ENCODE measurements around the gene SOD1. TPM values are rescaled to one million over a fixed set of nuclear protein-coding genes. Genes with fewer than 3 reads are reported as not detected.

Gene SOD1
- total and polyA plus RNA-seq, 2 of the 13 experiments (the other 11 are each of a cell fraction or from before 2014, with no cell fraction given), result 317 to 537 TPM

GRCh38 chr21:31706562-31706961 lies 47.1 kb downstream of the SOD1 start (continued):
- TF ChIP-seq CBX2 (IDR thresholded peaks at IDR 0.05; ENCODE audit: low read depth, low read length), result no peak
- no peak for TF ChIP-seq CBX2 (CRISPR knock-in tag; IDR thresholded peaks at IDR 0.05; ENCODE audit: low read depth)

GRCh38 chr21:31707499-31707898 lies 48.0 kb downstream of the SOD1 start:
- Histone ChIP-seq H3K27me3 (ENCODE audit: control insufficient read depth in 1 of 2, insufficient read depth in 2 of 2, low read length in 2 of 2) (no peaks in the 10 kb centered on the region), H3K36me3 (replicated peaks in 1 of 2; ENCODE audit: control insufficient read depth in 1 of 2, insufficient read depth in 2 of 2, low read length in 2 of 2) (peaks cover 1 to 27% of the 10 kb centered on the region in 2 experiments; a peak in 2 of 5 replicates), H2AFZ (ENCODE audit: low read length) (no peak overlapping the region), H3K79me2 (ENCODE audit: insufficient read depth, low read length) (peaks cover 98% of the 10 kb centered on the region), H3K9me3 (ENCODE audit: low read length) (no peaks in the 10 kb centered on the region), H3K4me2 (ENCODE audit: low read depth, low read length) (no peak overlapping the region), H3K4me3 (replicated peaks in 1 of 3; ENCODE audit: insufficient read depth in 1 of 3, low read depth in 2 of 3, low read length in 3 of 3) (no peak overlapping the region), H3K4me1 (ENCODE audit: insufficient read depth, low read length) (peaks cover 23% of the 10 kb centered on the region), H4K20me1 (ENCODE audit: insufficient read depth, low read length) (peaks cover 64% of the 10 kb centered on the region), H3K9ac (ENCODE audit: insufficient read depth, low read depth, low read length) (no peak overlapping the region), H3K27ac (ENCODE audit: extremely low read length, insufficient read depth, low read length) (no peak overlapping the region)
- intact Hi-C loops (cut with micrococcal nuclease; ENCODE audit: unreplicated experiment), result no loop called here
- POLR2A ChIA-PET, result no interaction called here
- CTCF ChIA-PET (ENCODE audit: low intra/inter-chr PET ratio, low total read pairs), result no interaction called here
- TF ChIP-seq ETV6 (CRISPR knock-in tag; conservative IDR thresholded peaks at IDR 0.05) (no peak), ZNF44 (CRISPR knock-in tag; IDR thresholded peaks at IDR 0.05) (no peak), ZNF557 (CRISPR knock-in tag; IDR thresholded peaks at IDR 0.05) (no peak)
- TF ChIP-seq, protein P1, sequence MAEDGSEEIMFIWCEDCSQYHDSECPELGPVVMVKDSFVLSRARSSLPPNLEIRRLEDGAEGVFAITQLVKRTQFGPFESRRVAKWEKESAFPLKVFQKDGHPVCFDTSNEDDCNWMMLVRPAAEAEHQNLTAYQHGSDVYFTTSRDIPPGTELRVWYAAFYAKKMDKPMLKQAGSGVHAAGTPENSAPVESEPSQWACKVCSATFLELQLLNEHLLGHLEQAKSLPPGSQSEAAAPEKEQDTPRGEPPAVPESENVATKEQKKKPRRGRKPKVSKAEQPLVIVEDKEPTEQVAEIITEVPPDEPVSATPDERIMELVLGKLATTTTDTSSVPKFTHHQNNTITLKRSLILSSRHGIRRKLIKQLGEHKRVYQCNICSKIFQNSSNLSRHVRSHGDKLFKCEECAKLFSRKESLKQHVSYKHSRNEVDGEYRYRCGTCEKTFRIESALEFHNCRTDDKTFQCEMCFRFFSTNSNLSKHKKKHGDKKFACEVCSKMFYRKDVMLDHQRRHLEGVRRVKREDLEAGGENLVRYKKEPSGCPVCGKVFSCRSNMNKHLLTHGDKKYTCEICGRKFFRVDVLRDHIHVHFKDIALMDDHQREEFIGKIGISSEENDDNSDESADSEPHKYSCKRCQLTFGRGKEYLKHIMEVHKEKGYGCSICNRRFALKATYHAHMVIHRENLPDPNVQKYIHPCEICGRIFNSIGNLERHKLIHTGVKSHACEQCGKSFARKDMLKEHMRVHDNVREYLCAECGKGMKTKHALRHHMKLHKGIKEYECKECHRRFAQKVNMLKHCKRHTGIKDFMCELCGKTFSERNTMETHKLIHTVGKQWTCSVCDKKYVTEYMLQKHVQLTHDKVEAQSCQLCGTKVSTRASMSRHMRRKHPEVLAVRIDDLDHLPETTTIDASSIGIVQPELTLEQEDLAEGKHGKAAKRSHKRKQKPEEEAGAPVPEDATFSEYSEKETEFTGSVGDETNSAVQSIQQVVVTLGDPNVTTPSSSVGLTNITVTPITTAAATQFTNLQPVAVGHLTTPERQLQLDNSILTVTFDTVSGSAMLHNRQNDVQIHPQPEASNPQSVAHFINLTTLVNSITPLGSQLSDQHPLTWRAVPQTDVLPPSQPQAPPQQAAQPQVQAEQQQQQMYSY (CRISPR knock-in tag; IDR thresholded peaks at IDR 0.05), result no peak
- TF ChIP-seq, protein P2, sequence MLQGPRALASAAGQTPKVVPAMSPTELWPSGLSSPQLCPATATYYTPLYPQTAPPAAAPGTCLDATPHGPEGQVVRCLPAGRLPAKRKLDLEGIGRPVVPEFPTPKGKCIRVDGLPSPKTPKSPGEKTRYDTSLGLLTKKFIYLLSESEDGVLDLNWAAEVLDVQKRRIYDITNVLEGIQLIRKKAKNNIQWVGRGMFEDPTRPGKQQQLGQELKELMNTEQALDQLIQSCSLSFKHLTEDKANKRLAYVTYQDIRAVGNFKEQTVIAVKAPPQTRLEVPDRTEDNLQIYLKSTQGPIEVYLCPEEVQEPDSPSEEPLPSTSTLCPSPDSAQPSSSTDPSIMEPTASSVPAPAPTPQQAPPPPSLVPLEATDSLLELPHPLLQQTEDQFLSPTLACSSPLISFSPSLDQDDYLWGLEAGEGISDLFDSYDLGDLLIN (CRISPR knock-in tag; IDR thresholded peaks at IDR 0.05; ENCODE audit: borderline replicate concordance), result no peak
- DNase-seq (ENCODE audit: low spot score) (no peak), FAIRE-seq (no peak), ATAC-seq (no peak)
- in situ Hi-C loops (cut with HindIII; ENCODE audit: extremely low pct_ligation_motif_present, low pct_unique_long_range_greater_than_20kb), result no loop called here
- BruUV-seq (replicated peaks), result no TSS peak
